K562 (cell line): Measurements from ENCODE around the gene TMEM143. TPM values are rescaled to one million over a fixed set of nuclear protein-coding genes. Genes with fewer than 3 reads are reported as not detected.
A peak's percentile ranks its signal among the peaks of the same experiment; 100 is the strongest.

Source experiments
- BACH1 ChIP-seq: fragments of 200-800 bp; sonication (Bioruptor generic); IDR thresholded peaks from 2 replicates; pipeline ENCODE4 v1.6.1; 2016; ENCODE audit warnings: missing genetic modification characterization, missing compliant biosample characterization
- CBFA2T2 ChIP-seq: fragments of 450-650 bp; conservative IDR thresholded peaks from 2 replicates; pipeline ENCODE4 v1.6.1; 2017; ENCODE audit warnings: mild to moderate bottlenecking
- RBFOX2 ChIP-seq: fragments of 200-400 bp; formaldehyde crosslinking; IDR thresholded peaks from 2 replicates; pipeline ENCODE4 v1.6.1; 2017; ENCODE audit warnings: low read depth, mild to moderate bottlenecking, low read length, moderate library complexity
- SUPT5H ChIP-seq: fragments of 450-650 bp; IDR thresholded peaks from 2 replicates; pipeline ENCODE4 v1.6.1; 2016
- TEAD2 ChIP-seq: fragments of 450-650 bp; IDR thresholded peaks from 2 replicates; pipeline ENCODE4 v1.6.1; 2016; ENCODE audit warnings: missing genetic modification characterization, control low read depth, missing compliant biosample characterization
- ZBTB40 ChIP-seq, 2 experiments: fragments of 450-650 bp in 1 of 2; sonication (generic) in 1 of 2; formaldehyde crosslinking in 1 of 2; IDR thresholded peaks; 2 replicates each; pipeline versions ENCODE4 v1.7.1 to v1.9.0; 2016 to 2022; ENCODE audit warnings: inconsistent platforms in 1 of 2, mild to moderate bottlenecking in 1 of 2, missing genetic modification reagents in 1 of 2
- ZNF197 ChIP-seq: fragments of 200-800 bp; sonication (Bioruptor generic); IDR thresholded peaks from 2 replicates; pipeline ENCODE4 v1.6.1; 2016; ENCODE audit warnings: low read depth, missing genetic modification characterization, missing compliant biosample characterization
- ZNF445 ChIP-seq: fragments of 250-450 bp; sonication (Bioruptor Pico); IDR thresholded peaks from 2 replicates; pipeline ENCODE4 v1.4.0; 2020; ENCODE audit warnings: low read depth, mild to moderate bottlenecking, moderate library complexity
- polyA plus RNA-seq, 8 experiments: library from polyadenylated mRNA; depleted of rRNA in 4 of 8; stranded (reverse) in 5 of 8; unstranded in 3 of 8; fragments of >200 nt; fragmentation: Nextera tagmentation in 2 of 8; fragmentation: Illumina TruSeq in 1 of 8; extraction: Ambion mirVana in 2 of 8; extraction: Trizol in 1 of 8; gene quantifications; 2 replicates each; pipeline versions ENCODE4 v1.2.1 to v1.2.3, GENCODE V29; 2011 to 2014; ENCODE audit warnings: inconsistent platforms in 1 of 8, missing spikeins in 1 of 8
- total RNA-seq, 7 experiments: library from RNA; depleted of rRNA in 6 of 7; stranded (reverse); fragments of >200 nt in 6 of 7; fragmentation: Illumina TruSeq in 2 of 7; extraction: Trizol in 2 of 7; gene quantifications; 2 replicates each; pipeline versions ENCODE4 v1.2.1 to v1.2.3, GENCODE V29; 2011 to 2021; ENCODE audit warnings: low replicate concordance in 1 of 7
- TF ChIP-seq, protein P1 (sequence below): fragments of 250-450 bp; sonication (Bioruptor Pico); IDR thresholded peaks from 2 replicates; pipeline ENCODE4 v1.5.0; 2021; ENCODE audit warnings: mild to moderate bottlenecking, borderline replicate concordance
- TF ChIP-seq, protein P2 (sequence below): fragments of 250-450 bp; sonication (Bioruptor Pico); IDR thresholded peaks from 2 replicates; pipeline ENCODE4 v1.4.0; 2020; ENCODE audit warnings: mild to moderate bottlenecking, moderate library complexity, borderline replicate concordance

TMEM143 gene
- total and polyA plus RNA-seq, 9 of the 15 experiments (the other 6 are each of a cell fraction or from before 2014, with no cell fraction given), result 0.66 to 8.8 (median 4.3) TPM

GRCh38 chr19:48321622-48322591 lies 41.8 kb downstream of the TMEM143 start (continued):
- TF ChIP-seq, protein P1, sequence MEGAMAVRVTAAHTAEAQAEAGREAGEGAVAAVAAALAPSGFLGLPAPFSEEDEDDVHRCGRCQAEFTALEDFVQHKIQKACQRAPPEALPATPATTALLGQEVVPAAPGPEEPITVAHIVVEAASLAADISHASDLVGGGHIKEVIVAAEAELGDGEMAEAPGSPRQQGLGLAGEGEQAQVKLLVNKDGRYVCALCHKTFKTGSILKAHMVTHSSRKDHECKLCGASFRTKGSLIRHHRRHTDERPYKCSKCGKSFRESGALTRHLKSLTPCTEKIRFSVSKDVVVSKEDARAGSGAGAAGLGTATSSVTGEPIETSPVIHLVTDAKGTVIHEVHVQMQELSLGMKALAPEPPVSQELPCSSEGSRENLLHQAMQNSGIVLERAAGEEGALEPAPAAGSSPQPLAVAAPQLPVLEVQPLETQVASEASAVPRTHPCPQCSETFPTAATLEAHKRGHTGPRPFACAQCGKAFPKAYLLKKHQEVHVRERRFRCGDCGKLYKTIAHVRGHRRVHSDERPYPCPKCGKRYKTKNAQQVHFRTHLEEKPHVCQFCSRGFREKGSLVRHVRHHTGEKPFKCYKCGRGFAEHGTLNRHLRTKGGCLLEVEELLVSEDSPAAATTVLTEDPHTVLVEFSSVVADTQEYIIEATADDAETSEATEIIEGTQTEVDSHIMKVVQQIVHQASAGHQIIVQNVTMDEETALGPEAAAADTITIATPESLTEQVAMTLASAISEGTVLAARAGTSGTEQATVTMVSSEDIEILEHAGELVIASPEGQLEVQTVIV (CRISPR knock-in tag), result no peak
- TF ChIP-seq SUPT5H (peak; percentile 91), ZBTB40 (IDR thresholded peaks at IDR 0.05) (no peak; the same call in 1 of the 2 replicates), ZBTB40 (CRISPR knock-in tag; IDR thresholded peaks at IDR 0.05) (no peak), BACH1 (tag) (no peak), ZNF445 (0 out of 2 replicates have a peak, but pooled peaks have one; percentile 36), TEAD2 (no peak), ZNF197 (CRISPR knock-in tag) (0 out of 2 replicates have a peak, but pooled peaks have one; percentile 70), RBFOX2 (peak; percentile 93), CBFA2T2 (peak; percentile 56; the same call in 1 of the 2 replicates)
- TF ChIP-seq, protein P2, sequence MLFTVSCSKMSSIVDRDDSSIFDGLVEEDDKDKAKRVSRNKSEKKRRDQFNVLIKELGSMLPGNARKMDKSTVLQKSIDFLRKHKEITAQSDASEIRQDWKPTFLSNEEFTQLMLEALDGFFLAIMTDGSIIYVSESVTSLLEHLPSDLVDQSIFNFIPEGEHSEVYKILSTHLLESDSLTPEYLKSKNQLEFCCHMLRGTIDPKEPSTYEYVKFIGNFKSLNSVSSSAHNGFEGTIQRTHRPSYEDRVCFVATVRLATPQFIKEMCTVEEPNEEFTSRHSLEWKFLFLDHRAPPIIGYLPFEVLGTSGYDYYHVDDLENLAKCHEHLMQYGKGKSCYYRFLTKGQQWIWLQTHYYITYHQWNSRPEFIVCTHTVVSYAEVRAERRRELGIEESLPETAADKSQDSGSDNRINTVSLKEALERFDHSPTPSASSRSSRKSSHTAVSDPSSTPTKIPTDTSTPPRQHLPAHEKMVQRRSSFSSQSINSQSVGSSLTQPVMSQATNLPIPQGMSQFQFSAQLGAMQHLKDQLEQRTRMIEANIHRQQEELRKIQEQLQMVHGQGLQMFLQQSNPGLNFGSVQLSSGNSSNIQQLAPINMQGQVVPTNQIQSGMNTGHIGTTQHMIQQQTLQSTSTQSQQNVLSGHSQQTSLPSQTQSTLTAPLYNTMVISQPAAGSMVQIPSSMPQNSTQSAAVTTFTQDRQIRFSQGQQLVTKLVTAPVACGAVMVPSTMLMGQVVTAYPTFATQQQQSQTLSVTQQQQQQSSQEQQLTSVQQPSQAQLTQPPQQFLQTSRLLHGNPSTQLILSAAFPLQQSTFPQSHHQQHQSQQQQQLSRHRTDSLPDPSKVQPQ (CRISPR knock-in tag), result peak; percentile 22; the same call in 1 of the 2 replicates
